K562 (cell line): ENCODE measurements around the gene DCT. TPM values are rescaled to one million over a fixed set of nuclear protein-coding genes. Genes with fewer than 3 reads are reported as not detected.

ENCODE experiments used
- ATAC-seq: fragments of 200-7000 bp; cut with Tn5 transposase; 3 replicates; pipeline ENCODE4 v1.9.1; 2020; ENCODE audit warnings: moderate library complexity
- BruUV-seq: library from RNA; stranded (reverse); fragments of 400-500 nt; replicated peaks from 2 replicates; lab custom pipeline; 2021; lab: Mats Ljungman, UMichigan
- CTCF ChIA-PET: fragments of 300-600 bp; formaldehyde crosslinking; extraction: SDS; loops from one replicate; lab custom pipeline; 2021; ENCODE audit warnings: low intra/inter-chr PET ratio; lab: Yijun Ruan, JAX
- POLR2A ChIA-PET: fragments of 300-600, 350-650 bp; sonication (Branson Sonifier 250); formaldehyde crosslinking; extraction: SDS; loops from one replicate; lab custom pipeline; 2021; ENCODE audit warnings: antibody characterized with exemption, inconsistent platforms; lab: Yijun Ruan, JAX
- DNase-seq, 4 experiments: peaks; one replicate each; pipeline versions ENCODE4 v3.0.0 to v3.0.0-alpha.2; 2011 to 2018; ENCODE audit warnings: low spot score in 3 of 4, mixed read lengths in 3 of 4; ENCODE audit errors: extremely low read depth in 1 of 4
- FAIRE-seq: peaks from 2 replicates; lab custom pipeline; 2011; peaks lifted over from hg19 to GRCh38; lab: Jason Lieb, UNC
- H2AFZ ChIP-seq: 2 replicates; pipeline ENCODE4 v1.6.0; 2011; ENCODE audit warnings: low read depth, low read length, control low read depth, inconsistent platforms
- H3K27ac ChIP-seq: fragments of 200-600 bp; 3 replicates; pipeline ENCODE4 v1.8.0; 2011; ENCODE audit warnings: low read depth, mild to moderate bottlenecking, control low read depth, inconsistent platforms, low read length, moderate library complexity, mixed read lengths; ENCODE audit errors: extremely low read depth
- H3K27me3 ChIP-seq, 2 experiments: fragments of 300-600 bp in 1 of 2; 2 replicates in 1 of 2; 3 replicates in 1 of 2; pipeline versions ENCODE4 v1.6.0 to v1.8.0; 2011; ENCODE audit warnings: inconsistent platforms in 2 of 2, low read length in 2 of 2, mild to moderate bottlenecking in 1 of 2, mixed read lengths in 1 of 2, moderate library complexity in 1 of 2; ENCODE audit not compliant: control insufficient read depth in 2 of 2, insufficient read depth in 2 of 2
- H3K36me3 ChIP-seq: fragments of 300-600 bp; 3 replicates; pipeline ENCODE4 v1.8.0; 2011; ENCODE audit warnings: mild to moderate bottlenecking, low read length, inconsistent platforms; ENCODE audit not compliant: control insufficient read depth, insufficient read depth
- H3K4me1 ChIP-seq, 2 experiments: fragments of 200-600 bp in 1 of 2; replicated peaks in 1 of 2; 2 replicates in 1 of 2; 3 replicates in 1 of 2; pipeline versions ENCODE4 v1.5.1 to v1.8.0; 2011; ENCODE audit warnings: inconsistent platforms in 2 of 2, low read length in 2 of 2, mild to moderate bottlenecking in 1 of 2, mixed read lengths in 1 of 2, moderate library complexity in 1 of 2; ENCODE audit not compliant: control insufficient read depth in 2 of 2, insufficient read depth in 2 of 2
- H3K4me2 ChIP-seq: 2 replicates; pipeline ENCODE4 v1.6.1; 2011; ENCODE audit warnings: low read length, control low read depth, inconsistent platforms, mixed read lengths; ENCODE audit not compliant: insufficient read depth
- H3K4me3 ChIP-seq: fragments of 200-600 bp; sonication (generic), shearing (Covaris generic); 2 replicates; pipeline ENCODE4 v1.5.1; 2016; ENCODE audit warnings: control low read depth, inconsistent platforms
- H3K79me2 ChIP-seq: fragments of 200-600 bp; 3 replicates; pipeline ENCODE4 v1.8.0; 2011; ENCODE audit warnings: low read length, inconsistent platforms; ENCODE audit not compliant: control insufficient read depth, insufficient read depth
- H3K9ac ChIP-seq, 2 experiments: 2 replicates each; pipeline versions ENCODE4 v1.6.0 to v1.6.1; 2011; ENCODE audit warnings: low read depth in 2 of 2, low read length in 2 of 2, control low read depth in 1 of 2, inconsistent platforms in 1 of 2, mild to moderate bottlenecking in 1 of 2, mixed read lengths in 1 of 2; ENCODE audit not compliant: insufficient read depth in 1 of 2
- H3K9me1 ChIP-seq: one replicate; pipeline ENCODE4 v1.6.0; 2011; ENCODE audit warnings: inconsistent platforms, mild to moderate bottlenecking, low read length, moderate library complexity; ENCODE audit not compliant: control insufficient read depth, insufficient read depth
- H3K9me3 ChIP-seq: replicated peaks from 2 replicates; pipeline ENCODE4 v1.5.1; 2011; ENCODE audit warnings: low read depth, low read length, inconsistent platforms; ENCODE audit not compliant: control insufficient read depth, insufficient read depth
- H4K20me1 ChIP-seq: replicated peaks from 2 replicates; pipeline ENCODE4 v1.6.1; 2011; ENCODE audit warnings: low read length, inconsistent platforms, mixed read lengths; ENCODE audit not compliant: control insufficient read depth, insufficient read depth
- ARHGAP35 ChIP-seq: fragments of 450-650 bp; IDR thresholded peaks from 2 replicates; pipeline ENCODE4 v1.6.1; 2018; ENCODE audit not compliant: partially characterized antibody
- COPS2 ChIP-seq: fragments of 450-650 bp; conservative IDR thresholded peaks from 2 replicates; pipeline ENCODE4 v1.6.1; 2016; ENCODE audit warnings: mild to moderate bottlenecking, moderate library complexity
- CUX1 ChIP-seq: fragments of 200-800 bp; sonication (Bioruptor generic); IDR thresholded peaks from 2 replicates; pipeline ENCODE4 v1.6.1; 2016; ENCODE audit warnings: missing genetic modification characterization, missing compliant biosample characterization
- DACH1 ChIP-seq: fragments of 450-650 bp; IDR thresholded peaks from 2 replicates; pipeline ENCODE4 v1.6.1; 2018; ENCODE audit not compliant: partially characterized antibody
- E2F3 ChIP-seq: fragments of 250-450 bp; sonication (Bioruptor Pico); IDR thresholded peaks from 2 replicates; pipeline ENCODE4 v1.4.0; 2020; ENCODE audit warnings: mild to moderate bottlenecking
- FOSL1 ChIP-seq: fragments of 200-800 bp; sonication (Bioruptor generic); conservative IDR thresholded peaks from 2 replicates; pipeline ENCODE4 v1.6.1; 2016; ENCODE audit warnings: missing genetic modification characterization, missing compliant biosample characterization
- JUN ChIP-seq, 2 experiments: sonication (generic) in 1 of 2; formaldehyde crosslinking in 1 of 2; IDR thresholded peaks; 2 replicates each; pipeline versions ENCODE4 v1.6.1 to v1.8.0; 2012 to 2022; ENCODE audit warnings: borderline replicate concordance in 2 of 2, mild to moderate bottlenecking in 2 of 2, improper control_type of control experiment in 1 of 2, low read depth in 1 of 2, low read length in 1 of 2, missing genetic modification reagents in 1 of 2
- KDM1A ChIP-seq, 2 experiments: fragments of 450-650 bp; IDR thresholded peaks; 2 replicates each; pipeline ENCODE4 v1.6.1; 2016; ENCODE audit warnings: mild to moderate bottlenecking in 2 of 2
- KLF13 ChIP-seq: fragments of 450-650 bp; IDR thresholded peaks from 2 replicates; pipeline ENCODE4 v1.6.1; 2016; ENCODE audit warnings: missing genetic modification characterization, low read depth, mild to moderate bottlenecking, missing compliant biosample characterization, moderate library complexity, borderline replicate concordance
- MEF2D ChIP-seq: conservative IDR thresholded peaks from 2 replicates; pipeline ENCODE4 v1.6.1; 2016; ENCODE audit warnings: low read depth, missing genetic modification characterization, missing compliant biosample characterization
- NRF1 ChIP-seq, 2 experiments: fragments of 450-650 bp; IDR thresholded peaks in 1 of 2; conservative IDR thresholded peaks in 1 of 2; 2 replicates each; pipeline ENCODE4 v1.6.1; 2014; ENCODE audit warnings: mild to moderate bottlenecking in 2 of 2
- PML ChIP-seq: IDR thresholded peaks from 2 replicates; pipeline ENCODE4 v1.6.1; 2012; ENCODE audit warnings: low read length, inconsistent platforms
- PREB ChIP-seq: sonication (generic); formaldehyde crosslinking; IDR thresholded peaks from 2 replicates; pipeline ENCODE4 v1.8.1; 2023; ENCODE audit warnings: mild to moderate bottlenecking, missing genetic modification reagents
- RBFOX2 ChIP-seq: fragments of 200-400 bp; formaldehyde crosslinking; IDR thresholded peaks from 2 replicates; pipeline ENCODE4 v1.6.1; 2017; ENCODE audit warnings: low read depth, mild to moderate bottlenecking, low read length, moderate library complexity
- RNF2 ChIP-seq: sonication (generic); IDR thresholded peaks from 2 replicates; pipeline ENCODE4 v1.6.1; 2016
- ZC3H11A ChIP-seq: IDR thresholded peaks from 2 replicates; pipeline ENCODE4 v1.6.1; 2012; ENCODE audit warnings: low read depth, low read length, improper control_type of control experiment
- ZKSCAN3 ChIP-seq: fragments of 250-450 bp; sonication (Bioruptor Pico); IDR thresholded peaks from 2 replicates; pipeline ENCODE4 v1.4.0; 2020
- ZNF174 ChIP-seq: fragments of 250-450 bp; sonication (Bioruptor Pico); IDR thresholded peaks from 2 replicates; pipeline ENCODE4 v1.4.0; 2020; ENCODE audit warnings: mild to moderate bottlenecking
- WGBS: fragments of 100-300 bp; shearing (Covaris generic); methylation state at CpG from one replicate; pipeline ENCODE4 v1.1.6; 2016; ENCODE audit warnings: low coverage, mixed read lengths; ENCODE audit not compliant: insufficient coverage; ENCODE audit errors: missing lambda C conversion rate; 5-methylcytosine and 5-hydroxymethylcytosine counted together
- in situ Hi-C: fragments of 300-500 bp; cut with MboI; formaldehyde crosslinking; loops from 4 replicates; pipeline ENCODE4 v1.15.0; 2018; ENCODE audit warnings: inconsistent platforms, mixed read lengths
- intact Hi-C: fragments of 100-400 bp; cut with micrococcal nuclease; formaldehyde crosslinking; loops from 2 replicates; pipeline ENCODE4 v1.14.2; 2022
- polyA plus RNA-seq, 8 experiments: library from polyadenylated mRNA; depleted of rRNA in 4 of 8; stranded (reverse) in 5 of 8; unstranded in 3 of 8; fragments of >200 nt; fragmentation: Nextera tagmentation in 2 of 8; fragmentation: Illumina TruSeq in 1 of 8; extraction: Ambion mirVana in 2 of 8; extraction: Trizol in 1 of 8; gene quantifications; 2 replicates each; pipeline versions ENCODE4 v1.2.1 to v1.2.3, GENCODE V29; 2011 to 2014; ENCODE audit warnings: inconsistent platforms in 1 of 8, missing spikeins in 1 of 8
- total RNA-seq, 7 experiments: library from RNA; depleted of rRNA in 6 of 7; stranded (reverse); fragments of >200 nt in 6 of 7; fragmentation: Illumina TruSeq in 2 of 7; extraction: Trizol in 2 of 7; gene quantifications; 2 replicates each; pipeline versions ENCODE4 v1.2.1 to v1.2.3, GENCODE V29; 2011 to 2021; ENCODE audit warnings: low replicate concordance in 1 of 7

DCT gene
- total and polyA plus RNA-seq, 9 of the 15 experiments (the other 6 are each of a cell fraction or from before 2014, with no cell fraction given) = 0.11 to 0.83 (median 0.57) TPM

GRCh38 chr13:94513026-94513425 is 33.5 kb upstream of the DCT start:
- 0% methylated on average over 5 of the region's 5 CpGs for WGBS
- no peak overlapping the region for H3K4me2 ChIP-seq
- H3K27me3 ChIP-seq = no peaks in the 10 kb centered on the region
- H2AFZ ChIP-seq = no peak overlapping the region
- no peak overlapping the region for H3K4me3 ChIP-seq
- no peaks in the 10 kb centered on the region for H3K9me3 ChIP-seq
- DNase-seq = no peak
- no peak for FAIRE-seq
- ATAC-seq = no peak
- POLR2A ChIA-PET = no interaction called here
- in situ Hi-C loops = no loop called here
- intact Hi-C loops = no loop called here
- H3K36me3 ChIP-seq = no peaks in the 10 kb centered on the region
- H3K9ac ChIP-seq = no peak overlapping the region
- no peaks in the 10 kb centered on the region for H4K20me1 ChIP-seq
- no peak overlapping the region for H3K27ac ChIP-seq
- H3K4me1 ChIP-seq = no peaks in the 10 kb centered on the region
- CTCF ChIA-PET = no interaction called here
- H3K79me2 ChIP-seq = no peaks in the 10 kb centered on the region
- BruUV-seq = no TSS peak
- no peaks in the 10 kb centered on the region for H3K9me1 ChIP-seq
- TF ChIP-seq DACH1 = no peak
- no peak for TF ChIP-seq ZNF174
- no peak for TF ChIP-seq PML
- no peak for TF ChIP-seq CUX1 (CRISPR knock-in tag)
- TF ChIP-seq ZC3H11A = no peak
- no peak for TF ChIP-seq NRF1 (conservative IDR thresholded peaks at IDR 0.05 in 1 of 2, IDR thresholded peaks at IDR 0.05 in 1 of 2)
- no peak for TF ChIP-seq COPS2
- TF ChIP-seq RBFOX2 = no peak
- TF ChIP-seq KLF13 (tag) = no peak
- no peak for TF ChIP-seq ARHGAP35
- TF ChIP-seq KDM1A (IDR thresholded peaks at IDR 0.05) = no peak
- TF ChIP-seq PREB (CRISPR knock-in tag) = no peak
- TF ChIP-seq JUN (IDR thresholded peaks at IDR 0.05; ENCODE audit: borderline replicate concordance, low read depth, low read length) = no peak
- no peak for TF ChIP-seq JUN (CRISPR knock-in tag; IDR thresholded peaks at IDR 0.05; ENCODE audit: borderline replicate concordance)
- no peak for TF ChIP-seq RNF2
- TF ChIP-seq ZKSCAN3 (CRISPR knock-in tag) = no peak
- TF ChIP-seq E2F3 (CRISPR knock-in tag) = no peak
- TF ChIP-seq MEF2D = no peak
- TF ChIP-seq FOSL1 (tag) = no peak
